GM18526 (cell line): ENCODE measurements around the gene TANC1.

Experiments used
- POLR2A ChIP-seq: IDR thresholded peaks from 3 replicates; pipeline ENCODE4 v1.6.1; 2011; ENCODE audit not compliant: insufficient read length; ENCODE audit errors: extremely low read depth

The TANC1 gene

DNA sequence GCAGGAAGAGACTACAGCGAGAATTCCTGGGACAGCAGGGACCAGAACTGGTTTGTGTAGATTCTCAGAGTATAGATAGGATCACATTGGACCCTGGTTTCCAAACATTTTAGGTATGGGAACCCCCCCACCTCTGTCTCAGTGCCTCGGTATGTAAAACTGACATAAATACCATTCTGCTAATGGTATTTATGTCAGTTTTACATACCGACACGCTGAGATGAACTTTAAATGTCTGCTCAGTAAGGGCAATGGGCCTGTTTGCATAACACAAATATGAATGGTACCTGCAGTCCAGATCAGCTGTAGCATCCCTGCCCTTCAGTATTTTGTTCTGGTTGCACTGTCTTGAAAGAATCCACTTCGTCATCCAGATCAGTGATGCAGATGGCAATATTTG, 244.9 kb downstream of the TANC1 start:
- TF ChIP-seq POLR2A = no peak

DNA sequence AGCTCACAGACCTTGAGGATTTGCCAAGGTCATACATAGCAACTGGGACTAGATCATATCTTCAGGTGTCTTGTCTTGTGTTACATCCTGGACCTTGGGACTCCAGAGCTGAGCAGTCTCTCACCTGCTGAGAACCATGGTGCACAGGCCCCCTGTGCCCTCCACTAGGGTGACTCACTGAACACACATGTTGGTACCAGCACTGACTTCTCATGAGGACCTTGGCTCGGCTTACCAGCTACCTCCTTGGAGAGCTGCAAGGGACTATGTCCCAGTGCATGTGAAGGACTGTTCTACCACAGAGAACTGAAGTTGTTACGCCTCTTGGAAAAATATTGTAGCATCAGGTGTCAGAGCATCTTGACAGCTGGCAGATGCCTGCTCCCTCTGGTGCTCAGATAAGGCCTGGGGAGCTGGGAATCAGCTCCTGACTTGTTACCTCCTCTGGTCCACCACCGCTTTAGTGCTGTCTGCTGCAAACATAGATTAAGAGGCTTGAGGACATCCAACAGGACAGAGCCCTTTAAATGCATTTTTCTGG, 246.0 kb downstream of the TANC1 start:
- no peak for TF ChIP-seq POLR2A

DNA sequence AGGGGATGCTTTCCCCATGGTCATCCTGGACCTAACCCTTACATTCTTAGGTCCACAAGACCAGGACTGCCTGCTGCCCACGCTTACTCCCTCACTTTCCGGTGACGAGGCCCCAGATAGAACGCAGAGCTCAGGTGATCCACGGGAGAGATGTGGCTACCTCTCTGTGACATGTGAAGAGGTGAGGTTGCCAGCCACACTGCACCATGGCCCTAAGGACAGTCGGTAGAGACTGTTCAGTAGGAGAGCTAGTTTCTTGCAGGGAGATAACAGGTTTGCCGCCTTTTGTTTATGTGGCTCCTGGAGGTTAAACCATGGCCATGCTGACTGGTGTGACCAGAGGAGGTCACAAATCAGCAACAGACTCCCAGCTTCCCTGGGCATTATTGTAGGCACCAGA, 246.7 kb downstream of the TANC1 start:
- TF ChIP-seq POLR2A = no peak

DNA sequence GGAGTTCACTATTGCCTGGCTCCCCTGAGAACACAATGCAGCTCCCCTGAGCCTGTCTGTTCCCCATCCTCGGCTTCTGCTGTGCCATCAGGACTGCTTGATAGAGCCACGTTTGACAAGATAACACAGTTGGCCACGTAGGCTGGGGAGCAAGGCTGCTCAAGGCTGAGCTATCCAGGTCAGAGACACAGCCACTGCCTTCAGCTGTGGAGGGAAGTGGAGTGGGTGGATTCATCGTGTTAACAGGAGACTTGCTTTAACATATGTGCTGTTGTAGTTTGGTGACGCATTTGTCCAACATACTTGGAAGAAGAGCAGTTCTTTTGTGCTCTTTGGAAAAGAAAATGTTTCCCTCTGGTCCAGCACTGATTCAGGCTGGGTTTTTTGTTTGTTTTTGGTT, 249.2 kb downstream of the TANC1 start:
- no peak for TF ChIP-seq POLR2A

DNA sequence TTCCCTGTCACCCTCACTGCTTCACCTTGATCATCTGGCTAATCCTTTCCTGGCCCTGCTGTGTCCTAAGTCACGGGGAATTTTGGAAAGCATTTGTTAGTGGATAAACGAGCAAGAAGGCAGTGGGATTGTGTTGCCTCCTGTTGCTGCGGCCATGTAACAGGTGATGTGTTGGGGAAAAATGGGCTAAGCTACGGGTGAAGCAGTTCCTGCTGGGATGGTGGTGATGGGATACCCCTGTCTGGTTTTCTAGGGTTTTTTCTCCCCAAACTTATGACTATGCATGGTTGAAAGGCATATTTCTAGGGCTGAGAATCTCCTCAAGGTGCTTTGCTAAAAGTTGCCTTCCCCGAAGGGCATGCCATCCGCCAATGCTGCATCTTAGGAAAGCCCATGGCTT, 249.9 kb downstream of the TANC1 start:
- TF ChIP-seq POLR2A = no peak

DNA sequence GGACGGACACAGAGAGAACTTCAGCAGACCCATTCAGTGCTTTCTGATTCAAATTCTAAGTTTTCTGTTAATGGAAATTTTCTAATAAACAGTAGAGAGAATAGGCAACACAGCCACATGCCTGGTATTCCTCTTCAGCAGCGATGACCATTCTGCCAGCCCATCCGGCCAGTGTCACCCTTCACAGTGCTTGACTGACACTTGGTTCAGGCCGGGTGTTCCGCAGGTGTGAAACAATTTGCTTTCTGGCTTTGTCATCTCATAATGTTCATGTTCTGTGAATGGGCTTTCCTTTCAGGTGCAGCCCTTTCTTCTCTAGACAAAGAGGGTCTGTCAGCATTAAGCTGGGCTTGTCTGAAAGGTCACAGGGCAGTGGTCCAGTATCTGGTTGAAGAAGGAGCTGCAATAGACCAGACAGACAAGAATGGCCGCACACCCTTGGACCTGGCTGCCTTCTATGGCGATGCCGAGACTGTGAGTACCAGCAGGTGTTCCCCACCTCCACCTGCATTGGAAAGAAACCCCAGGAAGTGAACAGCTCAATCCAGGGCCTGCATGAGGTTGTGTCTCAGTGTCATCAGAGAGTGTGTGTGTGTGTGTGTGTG, 251.1 kb downstream of the TANC1 start:
- TF ChIP-seq POLR2A = no peak

DNA sequence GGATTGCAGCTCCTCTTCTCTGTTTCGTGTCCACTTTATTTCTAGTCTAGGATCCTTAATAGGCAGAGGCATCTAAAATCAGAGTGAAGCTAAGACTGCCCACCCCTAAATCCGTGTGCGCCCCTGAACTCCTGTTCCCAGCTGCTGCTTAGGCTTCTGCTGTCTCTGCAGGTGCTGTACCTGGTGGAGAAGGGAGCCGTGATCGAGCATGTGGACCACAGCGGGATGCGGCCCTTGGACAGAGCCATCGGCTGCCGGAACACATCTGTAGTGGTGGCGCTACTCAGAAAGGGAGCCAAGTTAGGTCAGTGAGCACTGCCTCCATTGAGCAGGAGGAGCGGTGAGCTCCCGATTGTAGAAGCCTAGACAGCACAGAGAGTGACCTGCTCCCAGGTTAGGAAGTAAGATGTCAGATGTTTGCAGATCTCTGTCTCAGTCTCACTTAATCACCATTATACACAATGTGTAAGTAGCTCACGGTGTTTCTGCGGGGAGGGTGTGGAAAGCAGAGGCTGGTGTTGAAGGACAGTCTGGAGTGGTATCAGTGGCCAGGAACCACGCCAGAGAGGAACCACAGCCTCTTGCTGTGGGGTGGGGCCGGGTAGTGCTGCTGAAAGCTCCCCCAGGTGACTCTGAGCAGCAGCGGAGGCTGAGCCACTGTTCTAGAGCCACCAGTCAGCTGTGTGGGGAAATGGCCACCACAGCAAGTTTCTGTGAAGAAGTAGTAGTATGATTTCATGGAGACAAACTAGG, 255.8 kb downstream of the TANC1 start:
- no peak for TF ChIP-seq POLR2A

DNA sequence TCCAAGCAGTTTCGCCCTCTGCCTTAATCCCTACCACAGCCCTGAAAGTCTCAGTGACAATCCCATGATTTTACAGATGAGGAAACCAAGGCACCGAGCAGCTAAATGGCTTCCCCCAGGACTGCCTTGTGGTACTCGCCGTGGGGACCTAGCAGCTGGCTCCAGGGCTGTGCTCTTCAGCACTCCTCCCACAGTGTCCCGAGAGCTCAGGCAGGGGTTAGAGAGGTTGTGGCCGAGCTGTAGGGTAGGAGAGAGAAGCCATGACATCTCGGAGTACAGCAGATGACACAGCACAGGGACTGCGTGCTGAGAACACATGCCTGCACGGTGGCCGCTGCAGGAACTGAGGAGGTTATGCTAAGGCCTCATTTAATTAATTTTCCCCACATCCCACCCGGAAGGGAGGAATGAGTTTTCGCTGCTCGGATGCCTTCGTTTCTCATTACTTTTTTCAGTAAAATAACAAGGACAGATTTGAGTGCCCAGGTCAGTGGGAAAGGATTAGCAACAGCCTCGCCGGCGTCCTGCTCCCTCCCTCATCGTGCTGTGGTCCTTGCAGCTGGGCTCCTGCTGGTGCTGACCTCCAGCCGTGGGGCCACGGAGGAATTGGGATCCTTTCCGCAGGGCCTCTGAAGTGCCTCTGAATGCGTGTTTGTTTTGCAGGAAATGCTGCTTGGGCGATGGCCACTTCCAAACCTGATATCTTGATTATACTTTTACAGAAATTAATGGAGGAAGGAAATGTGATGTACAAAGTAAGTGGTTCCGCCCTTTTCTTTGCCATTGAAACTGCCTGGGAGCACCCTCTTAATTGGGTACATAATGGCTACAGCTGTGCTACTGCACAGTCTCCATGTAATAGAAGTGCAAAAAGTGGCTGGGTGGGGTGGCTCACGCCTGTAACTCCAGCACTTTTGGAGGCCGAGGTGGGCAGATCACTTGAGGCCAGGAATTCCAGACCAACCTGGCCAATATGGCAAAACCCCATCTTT, 256.9 kb downstream of the TANC1 start:
- TF ChIP-seq POLR2A = no peak

DNA sequence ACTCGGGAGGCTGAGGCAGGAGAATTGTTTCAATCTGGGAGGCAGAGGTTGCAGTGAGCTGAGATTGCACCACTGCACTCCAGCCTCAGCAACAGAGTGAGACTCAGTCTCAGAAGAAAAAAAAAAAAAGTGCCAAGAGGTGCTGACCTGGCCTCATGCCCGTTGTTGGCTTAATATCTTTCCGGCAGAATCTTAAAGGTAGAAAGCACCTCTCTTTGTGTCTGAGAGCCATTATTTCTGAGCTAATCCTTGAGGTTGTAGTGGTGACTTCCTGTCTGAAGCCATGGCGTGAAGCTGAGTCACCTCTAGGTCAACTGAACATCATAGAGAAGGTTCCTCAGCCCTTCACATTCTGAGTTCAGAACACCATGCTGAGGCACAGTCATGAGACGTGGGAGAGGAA, 257.6 kb downstream of the TANC1 start:
- TF ChIP-seq POLR2A = no peak

DNA sequence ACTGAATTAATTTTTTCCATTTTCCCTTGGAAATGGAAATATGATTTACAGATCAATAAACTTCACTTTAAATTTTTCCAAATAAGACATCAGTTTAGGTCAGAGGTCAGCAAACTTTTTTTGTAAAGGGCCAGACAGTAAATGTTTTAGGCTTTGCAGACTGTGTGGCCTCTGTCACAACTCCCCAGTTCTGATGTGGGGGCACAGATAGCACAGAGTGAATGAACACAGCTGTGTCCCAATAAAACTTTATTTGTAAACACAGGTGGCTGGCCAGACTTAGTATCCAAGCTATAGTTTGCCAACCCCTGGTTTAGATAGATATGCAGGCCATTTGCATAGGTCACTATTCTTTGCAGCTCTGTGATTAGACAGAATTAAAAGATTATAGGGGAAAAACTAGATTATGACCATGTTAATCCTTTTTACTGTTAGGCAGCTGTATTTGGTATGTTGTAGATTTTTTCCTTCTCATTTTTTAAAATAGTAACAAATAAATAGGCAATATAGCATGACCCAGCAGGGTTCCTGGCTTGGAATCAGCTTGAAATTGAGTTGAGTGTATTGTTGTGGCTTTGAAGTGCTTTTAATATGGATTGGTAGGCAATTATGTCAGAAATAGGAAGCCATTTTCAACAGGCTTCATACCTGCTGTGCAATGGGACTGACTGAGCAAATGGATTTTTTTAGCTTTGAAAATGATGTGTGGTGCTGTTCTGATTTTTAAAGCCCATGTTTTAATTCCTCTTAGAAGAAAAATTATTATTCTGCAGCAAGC, 258.4 kb downstream of the TANC1 start:
- TF ChIP-seq POLR2A = no peak

DNA sequence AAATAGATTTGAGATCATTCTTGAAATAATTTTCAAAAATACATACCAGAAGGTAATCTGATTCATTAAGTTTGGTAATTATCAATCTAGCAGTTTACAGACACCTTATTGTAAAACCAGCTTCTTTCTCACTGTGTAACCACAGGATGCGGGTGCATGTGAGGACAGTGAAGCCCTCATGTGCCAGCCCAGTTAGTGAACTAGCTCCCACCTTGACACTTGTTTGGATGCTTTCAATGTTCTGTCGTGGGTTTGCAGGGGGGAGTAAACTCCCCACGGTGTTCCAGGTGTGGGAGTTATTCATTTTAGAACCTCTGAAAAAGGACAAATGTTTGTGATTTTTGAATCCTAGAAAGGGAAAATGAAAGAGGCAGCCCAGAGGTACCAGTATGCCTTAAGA, 259.0 kb downstream of the TANC1 start:
- no peak for TF ChIP-seq POLR2A

DNA sequence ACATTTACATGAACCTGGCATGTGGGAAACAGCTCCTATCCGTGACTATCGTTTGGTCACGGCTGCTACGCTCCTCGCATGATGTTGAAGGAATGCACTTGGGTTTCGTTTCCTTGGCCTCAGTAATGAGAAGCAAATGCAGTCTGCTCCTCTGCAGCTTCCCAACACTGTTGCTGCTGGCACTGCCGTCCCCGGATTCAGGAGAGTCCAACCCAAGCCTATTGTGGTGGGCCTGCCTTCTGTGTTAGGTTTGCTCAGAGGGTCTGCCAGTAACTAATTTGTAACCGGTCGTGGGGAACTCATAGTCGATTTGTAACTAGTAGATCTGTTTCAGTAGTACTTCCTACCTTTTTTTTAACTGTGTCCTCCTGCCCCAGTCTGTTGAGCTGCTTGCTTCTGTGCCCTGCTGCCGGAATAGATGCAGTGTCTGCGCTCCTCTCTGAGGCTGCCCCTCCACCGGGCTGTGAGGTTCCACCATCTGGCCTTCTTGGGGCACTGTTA, 259.7 kb downstream of the TANC1 start:
- no peak for TF ChIP-seq POLR2A

DNA sequence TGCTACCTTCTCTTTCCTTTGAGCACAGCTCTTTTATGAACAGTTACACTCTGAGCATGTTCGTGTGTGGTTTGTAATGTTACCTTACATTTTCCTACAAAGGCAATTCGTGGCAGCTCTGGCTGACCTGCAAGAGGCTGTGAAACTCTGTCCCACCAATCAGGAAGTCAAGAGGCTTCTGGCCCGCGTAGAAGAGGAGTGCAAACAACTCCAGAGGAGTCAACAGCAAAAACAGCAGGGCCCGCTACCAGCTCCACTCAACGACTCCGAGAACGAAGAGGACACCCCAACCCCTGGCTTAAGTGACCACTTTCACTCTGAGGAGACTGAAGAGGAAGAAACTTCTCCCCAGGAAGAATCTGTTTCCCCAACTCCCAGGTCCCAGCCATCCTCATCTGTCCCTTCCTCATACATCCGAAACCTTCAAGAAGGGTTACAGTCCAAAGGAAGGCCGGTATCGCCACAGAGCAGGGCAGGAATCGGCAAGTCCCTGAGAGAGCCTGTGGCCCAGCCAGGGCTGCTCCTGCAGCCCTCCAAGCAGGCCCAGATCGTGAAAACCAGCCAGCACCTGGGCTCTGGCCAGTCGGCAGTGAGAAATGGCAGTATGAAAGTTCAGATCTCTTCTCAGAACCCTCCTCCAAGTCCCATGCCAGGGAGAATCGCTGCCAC, 261.2 kb downstream of the TANC1 start:
- TF ChIP-seq POLR2A = no peak

DNA sequence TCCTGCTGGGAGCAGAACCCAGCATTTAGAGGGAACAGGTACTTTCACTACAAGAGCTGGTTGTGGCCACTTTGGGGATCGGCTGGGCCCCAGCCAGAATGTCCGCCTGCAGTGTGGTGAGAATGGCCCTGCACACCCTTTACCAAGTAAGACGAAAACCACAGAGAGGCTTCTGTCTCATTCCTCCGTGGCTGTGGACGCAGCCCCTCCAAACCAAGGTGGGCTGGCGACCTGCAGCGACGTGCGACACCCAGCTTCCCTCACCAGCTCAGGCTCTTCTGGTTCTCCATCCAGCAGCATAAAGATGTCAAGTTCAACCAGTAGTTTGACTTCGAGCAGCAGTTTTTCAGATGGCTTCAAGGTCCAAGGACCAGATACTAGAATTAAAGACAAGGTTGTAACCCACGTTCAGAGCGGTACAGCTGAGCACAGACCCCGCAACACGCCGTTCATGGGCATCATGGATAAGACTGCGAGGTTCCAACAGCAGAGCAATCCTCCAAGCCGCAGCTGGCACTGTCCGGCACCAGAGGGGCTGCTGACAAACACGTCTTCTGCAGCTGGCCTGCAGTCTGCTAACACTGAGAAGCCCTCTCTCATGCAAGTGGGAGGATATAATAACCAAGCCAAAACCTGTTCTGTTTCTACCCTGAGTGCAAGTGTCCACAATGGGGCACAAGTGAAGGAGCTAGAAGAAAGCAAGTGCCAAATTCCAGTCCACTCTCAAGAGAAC, 261.9 kb downstream of the TANC1 start:
- no peak for TF ChIP-seq POLR2A
